K562 (cell line): ENCODE measurements around the gene LRP1B. TPM values are rescaled to one million over a fixed set of nuclear protein-coding genes. Genes with fewer than 3 reads are reported as not detected.

ENCODE experiments used
- ATAC-seq: fragments of 200-7000 bp; cut with Tn5 transposase; 3 replicates; pipeline ENCODE4 v1.9.1; 2020; ENCODE audit warnings: moderate library complexity
- BruUV-seq: library from RNA; stranded (reverse); fragments of 400-500 nt; replicated peaks from 2 replicates; lab custom pipeline; 2021; lab: Mats Ljungman, UMichigan
- CTCF ChIA-PET: fragments of 300-600 bp; formaldehyde crosslinking; extraction: SDS; loops from one replicate; lab custom pipeline; 2021; ENCODE audit warnings: low intra/inter-chr PET ratio; lab: Yijun Ruan, JAX
- POLR2A ChIA-PET: fragments of 300-600, 350-650 bp; sonication (Branson Sonifier 250); formaldehyde crosslinking; extraction: SDS; loops from one replicate; lab custom pipeline; 2021; ENCODE audit warnings: antibody characterized with exemption, inconsistent platforms; lab: Yijun Ruan, JAX
- DNase-seq, 4 experiments: peaks; one replicate each; pipeline versions ENCODE4 v3.0.0 to v3.0.0-alpha.2; 2011 to 2018; ENCODE audit warnings: low spot score in 3 of 4, mixed read lengths in 3 of 4; ENCODE audit errors: extremely low read depth in 1 of 4
- FAIRE-seq: peaks from 2 replicates; lab custom pipeline; 2011; peaks lifted over from hg19 to GRCh38; lab: Jason Lieb, UNC
- H2AFZ ChIP-seq: 2 replicates; pipeline ENCODE4 v1.6.0; 2011; ENCODE audit warnings: low read depth, low read length, control low read depth, inconsistent platforms
- H3K27ac ChIP-seq: fragments of 200-600 bp; 3 replicates; pipeline ENCODE4 v1.8.0; 2011; ENCODE audit warnings: low read depth, mild to moderate bottlenecking, control low read depth, inconsistent platforms, low read length, moderate library complexity, mixed read lengths; ENCODE audit errors: extremely low read depth
- H3K27me3 ChIP-seq, 2 experiments: fragments of 300-600 bp in 1 of 2; 2 replicates in 1 of 2; 3 replicates in 1 of 2; pipeline versions ENCODE4 v1.6.0 to v1.8.0; 2011; ENCODE audit warnings: inconsistent platforms in 2 of 2, low read length in 2 of 2, mild to moderate bottlenecking in 1 of 2, mixed read lengths in 1 of 2, moderate library complexity in 1 of 2; ENCODE audit not compliant: control insufficient read depth in 2 of 2, insufficient read depth in 2 of 2
- H3K36me3 ChIP-seq: fragments of 300-600 bp; 3 replicates; pipeline ENCODE4 v1.8.0; 2011; ENCODE audit warnings: mild to moderate bottlenecking, low read length, inconsistent platforms; ENCODE audit not compliant: control insufficient read depth, insufficient read depth
- H3K4me1 ChIP-seq, 2 experiments: fragments of 200-600 bp in 1 of 2; replicated peaks in 1 of 2; 2 replicates in 1 of 2; 3 replicates in 1 of 2; pipeline versions ENCODE4 v1.5.1 to v1.8.0; 2011; ENCODE audit warnings: inconsistent platforms in 2 of 2, low read length in 2 of 2, mild to moderate bottlenecking in 1 of 2, mixed read lengths in 1 of 2, moderate library complexity in 1 of 2; ENCODE audit not compliant: control insufficient read depth in 2 of 2, insufficient read depth in 2 of 2
- H3K4me2 ChIP-seq: 2 replicates; pipeline ENCODE4 v1.6.1; 2011; ENCODE audit warnings: low read length, control low read depth, inconsistent platforms, mixed read lengths; ENCODE audit not compliant: insufficient read depth
- H3K4me3 ChIP-seq: fragments of 200-600 bp; sonication (generic), shearing (Covaris generic); 2 replicates; pipeline ENCODE4 v1.5.1; 2016; ENCODE audit warnings: control low read depth, inconsistent platforms
- H3K79me2 ChIP-seq: fragments of 200-600 bp; 3 replicates; pipeline ENCODE4 v1.8.0; 2011; ENCODE audit warnings: low read length, inconsistent platforms; ENCODE audit not compliant: control insufficient read depth, insufficient read depth
- H3K9ac ChIP-seq, 2 experiments: 2 replicates each; pipeline versions ENCODE4 v1.6.0 to v1.6.1; 2011; ENCODE audit warnings: low read depth in 2 of 2, low read length in 2 of 2, control low read depth in 1 of 2, inconsistent platforms in 1 of 2, mild to moderate bottlenecking in 1 of 2, mixed read lengths in 1 of 2; ENCODE audit not compliant: insufficient read depth in 1 of 2
- H3K9me1 ChIP-seq: one replicate; pipeline ENCODE4 v1.6.0; 2011; ENCODE audit warnings: inconsistent platforms, mild to moderate bottlenecking, low read length, moderate library complexity; ENCODE audit not compliant: control insufficient read depth, insufficient read depth
- H3K9me3 ChIP-seq: replicated peaks from 2 replicates; pipeline ENCODE4 v1.5.1; 2011; ENCODE audit warnings: low read depth, low read length, inconsistent platforms; ENCODE audit not compliant: control insufficient read depth, insufficient read depth
- H4K20me1 ChIP-seq: replicated peaks from 2 replicates; pipeline ENCODE4 v1.6.1; 2011; ENCODE audit warnings: low read length, inconsistent platforms, mixed read lengths; ENCODE audit not compliant: control insufficient read depth, insufficient read depth
- ATF2 ChIP-seq: sonication (generic); formaldehyde crosslinking; IDR thresholded peaks from 2 replicates; pipeline ENCODE4 v1.8.1; 2022; ENCODE audit warnings: missing genetic modification reagents
- CBX3 ChIP-seq, 2 experiments: IDR thresholded peaks; 1 replicate in 1 of 2; 2 replicates in 1 of 2; pipeline ENCODE4 v1.6.1; 2012; ENCODE audit warnings: inconsistent platforms in 2 of 2, low read length in 2 of 2, borderline replicate concordance in 1 of 2, control low read depth in 1 of 2
- CREB5 ChIP-seq: fragments of 250-450 bp; sonication (Bioruptor Pico); IDR thresholded peaks from 2 replicates; pipeline ENCODE4 v1.5.0; 2020; ENCODE audit warnings: mild to moderate bottlenecking
- FOXK2 ChIP-seq, 2 experiments: fragments of 450-650 bp; IDR thresholded peaks in 1 of 2; conservative IDR thresholded peaks in 1 of 2; 2 replicates each; pipeline ENCODE4 v1.6.1; 2016; ENCODE audit warnings: low read depth in 2 of 2, mild to moderate bottlenecking in 1 of 2
- HNRNPK ChIP-seq: fragments of 200-400 bp; formaldehyde crosslinking; IDR thresholded peaks from one replicate; pipeline ENCODE4 v1.6.1; 2018; ENCODE audit warnings: mild to moderate bottlenecking, low read depth, low read length; ENCODE audit not compliant: poor library complexity, severe bottlenecking
- HOXB6 ChIP-seq: fragments of 250-450 bp; sonication (Bioruptor Pico); IDR thresholded peaks from 2 replicates; pipeline ENCODE4 v1.5.1; 2022; ENCODE audit warnings: mild to moderate bottlenecking, borderline replicate concordance
- MCM3 ChIP-seq: fragments of 450-650 bp; IDR thresholded peaks from 2 replicates; pipeline ENCODE4 v1.6.1; 2016
- WGBS: fragments of 100-300 bp; shearing (Covaris generic); methylation state at CpG from one replicate; pipeline ENCODE4 v1.1.6; 2016; ENCODE audit warnings: low coverage, mixed read lengths; ENCODE audit not compliant: insufficient coverage; ENCODE audit errors: missing lambda C conversion rate; 5-methylcytosine and 5-hydroxymethylcytosine counted together
- in situ Hi-C: fragments of 300-500 bp; cut with MboI; formaldehyde crosslinking; loops from 4 replicates; pipeline ENCODE4 v1.15.0; 2018; ENCODE audit warnings: inconsistent platforms, mixed read lengths
- intact Hi-C: fragments of 100-400 bp; cut with micrococcal nuclease; formaldehyde crosslinking; loops from 2 replicates; pipeline ENCODE4 v1.14.2; 2022
- polyA plus RNA-seq, 8 experiments: library from polyadenylated mRNA; depleted of rRNA in 4 of 8; stranded (reverse) in 5 of 8; unstranded in 3 of 8; fragments of >200 nt; fragmentation: Nextera tagmentation in 2 of 8; fragmentation: Illumina TruSeq in 1 of 8; extraction: Ambion mirVana in 2 of 8; extraction: Trizol in 1 of 8; gene quantifications; 2 replicates each; pipeline versions ENCODE4 v1.2.1 to v1.2.3, GENCODE V29; 2011 to 2014; ENCODE audit warnings: inconsistent platforms in 1 of 8, missing spikeins in 1 of 8
- total RNA-seq, 7 experiments: library from RNA; depleted of rRNA in 6 of 7; stranded (reverse); fragments of >200 nt in 6 of 7; fragmentation: Illumina TruSeq in 2 of 7; extraction: Trizol in 2 of 7; gene quantifications; 2 replicates each; pipeline versions ENCODE4 v1.2.1 to v1.2.3, GENCODE V29; 2011 to 2021; ENCODE audit warnings: low replicate concordance in 1 of 7
- TF ChIP-seq, protein P1 (sequence below), 2 experiments: fragments of 450-650 bp; formaldehyde crosslinking in 1 of 2; IDR thresholded peaks; 2 replicates each; pipeline versions ENCODE4 v1.4.0 to v1.6.1; 2014 to 2020; ENCODE audit warnings: mild to moderate bottlenecking in 2 of 2, borderline replicate concordance in 1 of 2, low read depth in 1 of 2
- TF ChIP-seq, protein P2 (sequence below): sonication (generic); formaldehyde crosslinking; IDR thresholded peaks from 2 replicates; pipeline ENCODE4 v1.8.0; 2022; ENCODE audit warnings: mild to moderate bottlenecking, missing genetic modification reagents

LRP1B gene
- total and polyA plus RNA-seq, 9 of the 15 experiments (the other 6 are each of a cell fraction or from before 2014, with no cell fraction given), result not detected

DNA sequence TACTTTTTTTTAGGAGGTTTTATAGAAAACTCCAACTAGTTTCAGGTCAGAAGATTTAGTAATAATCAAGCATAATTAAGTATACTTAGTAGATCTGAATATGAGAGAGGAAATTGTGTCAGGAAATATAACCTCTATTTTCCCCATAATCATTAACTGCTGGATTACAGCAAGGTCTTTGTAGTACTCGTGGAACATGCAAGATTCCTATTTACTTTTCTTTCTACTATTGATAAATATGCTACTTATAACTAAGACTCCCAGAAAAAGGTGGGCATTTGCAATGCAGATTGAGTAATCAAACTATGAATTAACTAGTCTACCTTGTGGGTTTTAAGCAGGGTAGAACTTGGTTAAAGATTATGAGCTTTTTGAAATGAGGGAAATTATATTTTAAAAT, 570.1 kb downstream of the LRP1B start:
- CTCF ChIA-PET, result no interaction called here
- BruUV-seq, result no TSS peak
- no peak for TF ChIP-seq HNRNPK
- TF ChIP-seq MCM3, result no peak
- TF ChIP-seq CREB5, result no peak
- TF ChIP-seq CBX3 (IDR thresholded peaks at IDR 0.05; ENCODE audit: borderline replicate concordance in 1 of 2, low read length in 2 of 2), result no peak
- TF ChIP-seq, protein P1, sequence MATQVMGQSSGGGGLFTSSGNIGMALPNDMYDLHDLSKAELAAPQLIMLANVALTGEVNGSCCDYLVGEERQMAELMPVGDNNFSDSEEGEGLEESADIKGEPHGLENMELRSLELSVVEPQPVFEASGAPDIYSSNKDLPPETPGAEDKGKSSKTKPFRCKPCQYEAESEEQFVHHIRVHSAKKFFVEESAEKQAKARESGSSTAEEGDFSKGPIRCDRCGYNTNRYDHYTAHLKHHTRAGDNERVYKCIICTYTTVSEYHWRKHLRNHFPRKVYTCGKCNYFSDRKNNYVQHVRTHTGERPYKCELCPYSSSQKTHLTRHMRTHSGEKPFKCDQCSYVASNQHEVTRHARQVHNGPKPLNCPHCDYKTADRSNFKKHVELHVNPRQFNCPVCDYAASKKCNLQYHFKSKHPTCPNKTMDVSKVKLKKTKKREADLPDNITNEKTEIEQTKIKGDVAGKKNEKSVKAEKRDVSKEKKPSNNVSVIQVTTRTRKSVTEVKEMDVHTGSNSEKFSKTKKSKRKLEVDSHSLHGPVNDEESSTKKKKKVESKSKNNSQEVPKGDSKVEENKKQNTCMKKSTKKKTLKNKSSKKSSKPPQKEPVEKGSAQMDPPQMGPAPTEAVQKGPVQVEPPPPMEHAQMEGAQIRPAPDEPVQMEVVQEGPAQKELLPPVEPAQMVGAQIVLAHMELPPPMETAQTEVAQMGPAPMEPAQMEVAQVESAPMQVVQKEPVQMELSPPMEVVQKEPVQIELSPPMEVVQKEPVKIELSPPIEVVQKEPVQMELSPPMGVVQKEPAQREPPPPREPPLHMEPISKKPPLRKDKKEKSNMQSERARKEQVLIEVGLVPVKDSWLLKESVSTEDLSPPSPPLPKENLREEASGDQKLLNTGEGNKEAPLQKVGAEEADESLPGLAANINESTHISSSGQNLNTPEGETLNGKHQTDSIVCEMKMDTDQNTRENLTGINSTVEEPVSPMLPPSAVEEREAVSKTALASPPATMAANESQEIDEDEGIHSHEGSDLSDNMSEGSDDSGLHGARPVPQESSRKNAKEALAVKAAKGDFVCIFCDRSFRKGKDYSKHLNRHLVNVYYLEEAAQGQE (IDR thresholded peaks at IDR 0.05; ENCODE audit: borderline replicate concordance), result no peak
- TF ChIP-seq, protein P1 (CRISPR knock-in tag; IDR thresholded peaks at IDR 0.05; ENCODE audit: low read depth), result no peak
- TF ChIP-seq ATF2 (CRISPR knock-in tag), result no peak
- TF ChIP-seq, protein P2, sequence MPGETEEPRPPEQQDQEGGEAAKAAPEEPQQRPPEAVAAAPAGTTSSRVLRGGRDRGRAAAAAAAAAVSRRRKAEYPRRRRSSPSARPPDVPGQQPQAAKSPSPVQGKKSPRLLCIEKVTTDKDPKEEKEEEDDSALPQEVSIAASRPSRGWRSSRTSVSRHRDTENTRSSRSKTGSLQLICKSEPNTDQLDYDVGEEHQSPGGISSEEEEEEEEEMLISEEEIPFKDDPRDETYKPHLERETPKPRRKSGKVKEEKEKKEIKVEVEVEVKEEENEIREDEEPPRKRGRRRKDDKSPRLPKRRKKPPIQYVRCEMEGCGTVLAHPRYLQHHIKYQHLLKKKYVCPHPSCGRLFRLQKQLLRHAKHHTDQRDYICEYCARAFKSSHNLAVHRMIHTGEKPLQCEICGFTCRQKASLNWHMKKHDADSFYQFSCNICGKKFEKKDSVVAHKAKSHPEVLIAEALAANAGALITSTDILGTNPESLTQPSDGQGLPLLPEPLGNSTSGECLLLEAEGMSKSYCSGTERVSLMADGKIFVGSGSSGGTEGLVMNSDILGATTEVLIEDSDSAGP (CRISPR knock-in tag), result no peak
- TF ChIP-seq HOXB6 (CRISPR knock-in tag), result no peak
- no peak for TF ChIP-seq FOXK2 (conservative IDR thresholded peaks at IDR 0.05 in 1 of 2, IDR thresholded peaks at IDR 0.05 in 1 of 2; ENCODE audit: low read depth in 2 of 2)

More for the DNA sequence above, 570.1 kb downstream of the LRP1B start:
- in situ Hi-C loops, result no loop called here
- Histone ChIP-seq H3K9ac (no peak overlapping the region), H3K79me2 (no peaks in the 10 kb centered on the region), H3K36me3 (no peaks in the 10 kb centered on the region), H3K27me3 (no peaks in the 10 kb centered on the region), H3K4me3 (no peak overlapping the region), H3K9me1 (no peaks in the 10 kb centered on the region), H3K4me2 (no peak overlapping the region), H4K20me1 (no peaks in the 10 kb centered on the region), H3K4me1 (no peaks in the 10 kb centered on the region), H3K9me3 (no peaks in the 10 kb centered on the region), H2AFZ (no peak overlapping the region), H3K27ac (no peak overlapping the region)
- no peak for ATAC-seq
- POLR2A ChIA-PET, result no interaction called here
- intact Hi-C loops, result no loop called here
- WGBS, result 0% methylated on average over 1 of the region's 1 CpG
- no peak for DNase-seq
- FAIRE-seq, result no peak
